Trophoblast cell (in vitro differentiated cells and primary cell): ENCODE results near the gene RAD51B.

Experiments used
- DNase-seq, 2 donors: peaks; one replicate each; pipeline ENCODE4 v3.0.0-alpha.2; 2016
- H2AFZ ChIP-seq: 2 replicates; pipeline ENCODE4 v1.6.1; 2013; ENCODE audit warnings: low read length, moderate library complexity, mild to moderate bottlenecking; ENCODE audit not compliant: insufficient read depth, poor library complexity
- H2AK5ac ChIP-seq: 2 replicates; pipeline ENCODE4 v1.6.1; 2013; ENCODE audit warnings: mild to moderate bottlenecking, low read length
- H2BK120ac ChIP-seq: 2 replicates; pipeline ENCODE4 v1.6.1; 2013; ENCODE audit warnings: low read length, mild to moderate bottlenecking, moderate library complexity; ENCODE audit not compliant: insufficient read depth, poor library complexity
- H2BK12ac ChIP-seq: 2 replicates; pipeline ENCODE4 v1.6.1; 2013; ENCODE audit warnings: mild to moderate bottlenecking, low read length, moderate library complexity
- H2BK5ac ChIP-seq: 2 replicates; pipeline ENCODE4 v1.6.1; 2013; ENCODE audit warnings: low read length, low read depth, moderate library complexity, mild to moderate bottlenecking; ENCODE audit not compliant: poor library complexity
- H3K14ac ChIP-seq: 2 replicates; pipeline ENCODE4 v1.6.1; 2013; ENCODE audit warnings: mild to moderate bottlenecking, low read length
- H3K18ac ChIP-seq: 2 replicates; pipeline ENCODE4 v1.6.1; 2013; ENCODE audit warnings: mild to moderate bottlenecking, low read length
- H3K23ac ChIP-seq: 2 replicates; pipeline ENCODE4 v1.6.1; 2013; ENCODE audit warnings: low read length
- H3K27ac ChIP-seq: 2 replicates; pipeline ENCODE4 v1.5.1; 2013; ENCODE audit warnings: low read depth, mild to moderate bottlenecking, inconsistent platforms, low read length, moderate library complexity
- H3K27me3 ChIP-seq: 2 replicates; pipeline ENCODE4 v1.6.1; 2013; ENCODE audit warnings: inconsistent platforms, mild to moderate bottlenecking, low read length, moderate library complexity; ENCODE audit not compliant: insufficient read depth
- H3K36me3 ChIP-seq, 2 experiments: 1 replicate in 1 of 2; 2 replicates in 1 of 2; pipeline ENCODE4 v1.6.1; 2013; ENCODE audit warnings: low read length in 2 of 2, mild to moderate bottlenecking in 2 of 2, moderate library complexity in 1 of 2; ENCODE audit not compliant: insufficient read depth in 2 of 2, control insufficient read depth in 1 of 2
- H3K4ac ChIP-seq: 2 replicates; pipeline ENCODE4 v1.6.1; 2013; ENCODE audit warnings: low read depth, mild to moderate bottlenecking, low read length, moderate library complexity
- H3K4me1 ChIP-seq, 2 experiments: 1 replicate in 1 of 2; 2 replicates in 1 of 2; pipeline ENCODE4 v1.6.1; 2013; ENCODE audit warnings: low read length in 2 of 2, mild to moderate bottlenecking in 2 of 2, moderate library complexity in 1 of 2; ENCODE audit not compliant: insufficient read depth in 2 of 2, control insufficient read depth in 1 of 2
- H3K4me2 ChIP-seq: 2 replicates; pipeline ENCODE4 v1.6.1; 2013; ENCODE audit warnings: inconsistent platforms, mild to moderate bottlenecking, low read length, moderate library complexity
- H3K4me3 ChIP-seq: 2 replicates; pipeline ENCODE4 v1.5.1; 2013; ENCODE audit warnings: mild to moderate bottlenecking, low read depth, low read length, inconsistent platforms
- H3K79me1 ChIP-seq: one replicate; pipeline ENCODE4 v1.6.1; 2013; ENCODE audit warnings: low read length
- H3K79me2 ChIP-seq: 2 replicates; pipeline ENCODE4 v1.6.1; 2013; ENCODE audit warnings: low read length, mild to moderate bottlenecking; ENCODE audit not compliant: control insufficient read depth, insufficient read depth, poor library complexity
- H3K9ac ChIP-seq: 2 replicates; pipeline ENCODE4 v1.6.1; 2013; ENCODE audit warnings: mild to moderate bottlenecking, low read length
- H3K9me3 ChIP-seq: 2 replicates; pipeline ENCODE4 v1.6.1; 2013; ENCODE audit warnings: low read depth, mild to moderate bottlenecking, control low read depth, inconsistent platforms, low read length; ENCODE audit not compliant: insufficient read depth
- H4K12ac ChIP-seq: 2 replicates; pipeline ENCODE4 v1.6.1; 2013; ENCODE audit warnings: low read depth, mild to moderate bottlenecking, low read length, moderate library complexity
- H4K8ac ChIP-seq: 2 replicates; pipeline ENCODE4 v1.6.1; 2013; ENCODE audit warnings: low read depth, mild to moderate bottlenecking, low read length, moderate library complexity
- H4K91ac ChIP-seq: one replicate; pipeline ENCODE4 v1.6.1; 2013; ENCODE audit warnings: low read depth, mild to moderate bottlenecking, low read length, moderate library complexity
- WGBS: extraction: QIAGEN DNeasy Blood & Tissue Kit; methylation state at CpG from one replicate; pipeline ENCODE4 v1.1.7; 2013; ENCODE audit warnings: missing lambda C conversion rate; ENCODE audit not compliant: insufficient read length, insufficient coverage; ENCODE audit errors: extremely low coverage; 5-methylcytosine and 5-hydroxymethylcytosine counted together

Gene RAD51B

GRCh38 chr14:68713782-68714181, 894.2 kb downstream of the RAD51B start:
- Histone ChIP-seq H2BK120ac (peak overlapping the region; percentile 52), H3K79me2 (no peaks in the 10 kb centered on the region), H3K18ac (no peak overlapping the region), H2AK5ac (no peak overlapping the region), H4K12ac (no peak overlapping the region), H3K27me3 (no peaks in the 10 kb centered on the region), H3K79me1 (peaks cover 11% of the 10 kb centered on the region), H3K4me1 (peaks cover 16 to 25% of the 10 kb centered on the region in 2 experiments), H2BK12ac (peak overlapping the region; percentile 5), H3K9me3 (peaks cover 2% of the 10 kb centered on the region), H3K4ac (no peak overlapping the region), H3K23ac (no peak overlapping the region), H4K91ac (no peak overlapping the region), H2AFZ (no peak overlapping the region), H3K9ac (no peak overlapping the region), H3K14ac (no peak overlapping the region), H3K4me3 (no peak overlapping the region), H3K36me3 (no peaks in the 10 kb centered on the region), H4K8ac (peak overlapping the region; percentile 42), H3K27ac (peak overlapping the region; percentile 34), H2BK5ac (no peak overlapping the region), H3K4me2 (no peak overlapping the region)
- WGBS: no CpG with 5 or more reads among the region's 7 CpGs
- DNase-seq: peak; percentile 78 to 90

GRCh38 chr14:68714991-68715924, 895.7 kb downstream of the RAD51B start:
- H4K8ac ChIP-seq: no peak overlapping the region
- H3K4ac ChIP-seq: no peak overlapping the region
- DNase-seq: peak; percentile 92 to 97
- no peak overlapping the region for H2AK5ac ChIP-seq
- H3K4me1 ChIP-seq: peaks cover 16 to 25% of the 10 kb centered on the region in 2 experiments
- no peak overlapping the region for H2BK5ac ChIP-seq
- H3K4me2 ChIP-seq: no peak overlapping the region
- peaks cover 11% of the 10 kb centered on the region for H3K79me1 ChIP-seq
- H3K36me3 ChIP-seq: no peaks in the 10 kb centered on the region
- H2AFZ ChIP-seq: no peak overlapping the region
- H3K27me3 ChIP-seq: no peaks in the 10 kb centered on the region
- H3K18ac ChIP-seq: no peak overlapping the region
- H3K27ac ChIP-seq: peak overlapping the region; percentile 8
- no peaks in the 10 kb centered on the region for H3K79me2 ChIP-seq
- H3K4me3 ChIP-seq: no peak overlapping the region
- H3K9me3 ChIP-seq: peaks cover 2% of the 10 kb centered on the region
- no peak overlapping the region for H3K23ac ChIP-seq
- H2BK120ac ChIP-seq: peak overlapping the region; percentile 44
- WGBS: no CpG with 5 or more reads among the region's 7 CpGs
- no peak overlapping the region for H3K9ac ChIP-seq
- H2BK12ac ChIP-seq: peak overlapping the region; percentile 11
- H3K14ac ChIP-seq: peak overlapping the region; percentile 49
- peak overlapping the region; percentile 58 for H4K91ac ChIP-seq
- no peak overlapping the region for H4K12ac ChIP-seq

- H2AFZ ChIP-seq: no peak overlapping the region
- no peak overlapping the region for H3K27ac ChIP-seq
- H3K36me3 ChIP-seq: no peaks in the 10 kb centered on the region
- peak; percentile 60 to 76 for DNase-seq
- no peak overlapping the region for H4K8ac ChIP-seq
- H3K9me3 ChIP-seq: peaks cover 2% of the 10 kb centered on the region
- H3K4me1 ChIP-seq: peaks cover 8 to 16% of the 10 kb centered on the region in 2 experiments
- H3K79me1 ChIP-seq: peaks cover 6% of the 10 kb centered on the region
- H3K9ac ChIP-seq: no peak overlapping the region
- H3K4me3 ChIP-seq: no peak overlapping the region
- H4K91ac ChIP-seq: no peak overlapping the region
- H2BK120ac ChIP-seq: no peak overlapping the region
- H3K27me3 ChIP-seq: no peaks in the 10 kb centered on the region
- no peaks in the 10 kb centered on the region for H3K79me2 ChIP-seq
- peak overlapping the region; percentile 9 for H3K14ac ChIP-seq
- no peak overlapping the region for H3K23ac ChIP-seq
- no peak overlapping the region for H2BK12ac ChIP-seq
- H3K18ac ChIP-seq: no peak overlapping the region
- H2AK5ac ChIP-seq: no peak overlapping the region
- H3K4me2 ChIP-seq: no peak overlapping the region
- H2BK5ac ChIP-seq: no peak overlapping the region
- no peak overlapping the region for H3K4ac ChIP-seq
- no peak overlapping the region for H4K12ac ChIP-seq
- WGBS: no CpG with 5 or more reads among the region's 4 CpGs
Observed at GRCh38 chr14:68716698-68717097, 897.1 kb downstream of the RAD51B start.

- WGBS: no CpG with 5 or more reads among the region's 8 CpGs
- H3K79me2 ChIP-seq: no peaks in the 10 kb centered on the region
- H3K27ac ChIP-seq: no peak overlapping the region
Observed at GRCh38 chr14:68718023-68718990, 898.7 kb downstream of the RAD51B start.

More at GRCh38 chr14:68718023-68718990, 898.7 kb downstream of the RAD51B start:
- Histone ChIP-seq H2AK5ac (no peak overlapping the region), H3K4me3 (no peak overlapping the region), H3K79me1 (peaks cover 4% of the 10 kb centered on the region), H3K4ac (no peak overlapping the region), H2BK12ac (peak overlapping the region; percentile 24), H2BK5ac (no peak overlapping the region), H3K9me3 (peaks cover 3% of the 10 kb centered on the region), H4K12ac (no peak overlapping the region), H3K23ac (no peak overlapping the region), H2BK120ac (no peak overlapping the region), H3K4me2 (no peak overlapping the region), H3K4me1 (peaks cover 6 to 11% of the 10 kb centered on the region in 2 experiments), H2AFZ (no peak overlapping the region), H3K14ac (no peak overlapping the region), H3K9ac (no peak overlapping the region), H3K18ac (no peak overlapping the region), H4K91ac (no peak overlapping the region), H3K27me3 (no peaks in the 10 kb centered on the region), H4K8ac (no peak overlapping the region), H3K36me3 (no peaks in the 10 kb centered on the region)
- no peak for DNase-seq
